GM12892 (cell line): Measurements from ENCODE around the gene ZNF823.

Experiments used
- POLR2A ChIP-seq: IDR thresholded peaks from 2 replicates; pipeline ENCODE4 v1.6.1; 2011; ENCODE audit warnings: low read depth, low read length, control low read depth
- POLR2AphosphoS5 ChIP-seq: IDR thresholded peaks from 2 replicates; pipeline ENCODE4 v1.6.1; 2011; ENCODE audit warnings: low read depth, low read length, control low read depth
- TAF1 ChIP-seq: IDR thresholded peaks from 2 replicates; pipeline ENCODE4 v1.6.1; 2011; ENCODE audit warnings: low read depth, mild to moderate bottlenecking, control low read depth, low read length, borderline replicate concordance

DNA sequence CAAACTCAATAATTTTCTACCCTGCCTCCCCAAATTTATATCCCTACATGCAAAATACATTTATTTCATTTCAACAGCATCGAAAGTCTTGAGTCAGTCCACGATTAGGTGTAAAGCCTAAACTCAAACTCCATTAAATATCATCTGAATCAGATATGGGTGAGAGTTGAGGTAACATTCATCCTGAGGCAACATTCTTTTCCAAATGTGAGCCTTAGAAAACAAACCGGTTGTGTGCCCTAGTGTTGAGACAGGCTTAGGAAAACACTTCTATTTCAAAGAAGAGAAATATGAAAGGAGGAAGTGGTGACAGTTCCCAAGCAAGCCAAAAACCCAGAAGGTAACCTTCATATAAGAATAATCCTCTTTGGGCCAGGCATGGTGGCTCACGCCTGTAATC lies 15.9 kb upstream of the ZNF823 start:
- no peak for TF ChIP-seq POLR2A
- TF ChIP-seq POLR2AphosphoS5, result no peak
- no peak for TF ChIP-seq TAF1
